HEK293T (cell line): ENCODE results near the gene PLPP4.

Source experiments
- BHLHE40 ChIP-seq: fragments of 450-650 bp; IDR thresholded peaks from 2 replicates; pipeline ENCODE4 v1.6.1; 2016; ENCODE audit warnings: mild to moderate bottlenecking, moderate library complexity, borderline replicate concordance
- CTBP1 ChIP-seq: fragments of 450-650 bp; IDR thresholded peaks from 2 replicates; pipeline ENCODE4 v1.6.1; 2016; ENCODE audit warnings: borderline replicate concordance
- FOXA1 ChIP-seq: fragments of 450-650 bp; IDR thresholded peaks from 2 replicates; pipeline ENCODE4 v1.6.1; 2016; ENCODE audit warnings: mild to moderate bottlenecking
- FOXK2 ChIP-seq: fragments of 450-650 bp; IDR thresholded peaks from 2 replicates; pipeline ENCODE4 v1.6.1; 2016; ENCODE audit warnings: mild to moderate bottlenecking
- FOXM1 ChIP-seq: fragments of 450-650 bp; IDR thresholded peaks from 2 replicates; pipeline ENCODE4 v1.6.1; 2017; ENCODE audit warnings: mild to moderate bottlenecking, borderline replicate concordance
- NFRKB ChIP-seq: fragments of 450-650 bp; IDR thresholded peaks from 2 replicates; pipeline ENCODE4 v1.6.1; 2016; ENCODE audit warnings: mild to moderate bottlenecking, moderate library complexity
- SP1 ChIP-seq: fragments of 450-650 bp; IDR thresholded peaks from 2 replicates; pipeline ENCODE4 v1.6.1; 2017
- ZNF384 ChIP-seq: fragments of 450-650 bp; IDR thresholded peaks from 2 replicates; pipeline ENCODE4 v1.6.1; 2016

DNA sequence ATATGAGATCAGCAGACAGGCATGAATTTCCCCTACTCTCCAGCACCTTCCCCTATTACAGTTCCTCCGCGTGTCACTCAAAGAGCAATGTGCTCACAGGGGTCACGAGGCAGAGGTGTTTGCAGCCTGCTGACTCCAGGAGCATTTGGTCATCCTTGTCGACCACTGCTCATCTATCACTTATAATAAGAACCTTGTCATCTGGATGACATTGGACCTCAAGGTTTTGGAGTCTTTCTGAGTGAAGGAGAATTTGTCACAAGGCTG lies 32.9 kb upstream of the PLPP4 start:
- TF ChIP-seq SP1 = no peak
- TF ChIP-seq FOXK2 = no peak
- TF ChIP-seq CTBP1 = no peak
- no peak for TF ChIP-seq FOXA1
- TF ChIP-seq BHLHE40 = no peak
- no peak for TF ChIP-seq NFRKB
- TF ChIP-seq ZNF384 = no peak
- TF ChIP-seq FOXM1 = no peak
